Skin epidermis (tissue), 12 donors: Measurements from ENCODE around the gene RNF123.
A peak's percentile ranks its signal among the peaks of the same experiment; 100 is the strongest.

ENCODE experiments used
- H3K27ac ChIP-seq, 21 experiments: fragments of 200-600 bp; sonication (generic) in 11 of 21; one replicate each; pipeline ENCODE4 v1.5.0; 2020; ENCODE audit warnings: mild to moderate bottlenecking in 3 of 21, inconsistent platforms in 2 of 21, moderate library complexity in 2 of 21
- H3K4me3 ChIP-seq, 7 experiments: fragments of 200-600 bp; sonication (generic) in 2 of 7; one replicate each; pipeline ENCODE4 v1.5.0; 2020; ENCODE audit warnings: inconsistent platforms in 2 of 7, mild to moderate bottlenecking in 2 of 7, moderate library complexity in 1 of 7

RNF123 gene

GRCh38 chr3:49657208-49657915, 32.0 kb upstream of the RNF123 start:
- no peak overlapping the region for H3K27ac ChIP-seq
- no peak overlapping the region for H3K4me3 ChIP-seq

GRCh38 chr3:49658711-49659110, 30.6 kb upstream of the RNF123 start:
- no peak overlapping the region for H3K27ac ChIP-seq
- H3K4me3 ChIP-seq: no peak overlapping the region

GRCh38 chr3:49659756-49660155, 29.6 kb upstream of the RNF123 start:
- Histone ChIP-seq H3K4me3 (no peak overlapping the region), H3K27ac (no peak overlapping the region)

GRCh38 chr3:49661281-49661680, 28.1 kb upstream of the RNF123 start:
- H3K27ac ChIP-seq: no peak overlapping the region
- H3K4me3 ChIP-seq: no peak overlapping the region

- H3K27ac ChIP-seq: no peak overlapping the region
- no peak overlapping the region for H3K4me3 ChIP-seq
Measured at GRCh38 chr3:49662021-49662420, 27.3 kb upstream of the RNF123 start.

DNA sequence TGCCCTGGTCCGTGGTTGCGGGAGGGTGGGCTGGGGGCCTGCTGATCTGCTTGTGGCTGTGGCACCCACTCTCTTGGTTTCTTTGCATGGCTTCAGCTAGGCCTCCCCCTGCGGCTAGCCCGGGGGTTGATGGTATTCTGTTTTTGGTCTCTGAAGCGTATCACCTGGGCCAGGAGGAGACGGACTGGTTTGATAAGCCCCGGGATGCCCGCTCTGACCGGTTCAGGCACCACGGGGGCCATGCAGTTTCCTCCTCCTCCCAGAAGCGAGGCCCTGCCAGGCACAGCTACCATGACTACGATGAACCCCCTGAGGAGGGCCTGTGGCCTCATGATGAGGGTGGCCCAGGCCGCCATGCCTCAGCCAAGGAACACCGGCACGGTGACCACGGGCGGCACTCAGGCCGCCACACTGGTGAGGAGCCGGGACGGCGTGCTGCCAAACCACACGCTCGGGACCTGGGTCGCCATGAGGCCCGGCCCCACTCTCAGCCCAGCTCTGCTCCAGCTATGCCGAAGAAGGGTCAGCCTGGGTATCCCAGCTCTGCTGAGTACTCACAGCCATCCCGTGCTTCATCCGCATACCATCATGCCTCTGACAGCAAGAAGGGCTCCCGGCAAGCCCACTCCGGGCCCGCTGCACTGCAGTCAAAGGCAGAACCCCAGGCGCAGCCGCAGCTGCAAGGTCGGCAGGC, 26.5 kb upstream of the RNF123 start:
- H3K4me3 ChIP-seq: no peak overlapping the region
- no peak overlapping the region for H3K27ac ChIP-seq

GRCh38 chr3:49663831-49664230, 25.5 kb upstream of the RNF123 start:
- Histone ChIP-seq H3K27ac (no peak overlapping the region), H3K4me3 (no peak overlapping the region)

GRCh38 chr3:49664300-49664699, 25.1 kb upstream of the RNF123 start:
- Histone ChIP-seq H3K27ac (no peak overlapping the region), H3K4me3 (no peak overlapping the region)

- no peak overlapping the region for H3K4me3 ChIP-seq
- H3K27ac ChIP-seq: no peak overlapping the region
Measured at GRCh38 chr3:49665822-49666519, 23.4 kb upstream of the RNF123 start.

- no peak overlapping the region for H3K27ac ChIP-seq
- no peak overlapping the region for H3K4me3 ChIP-seq
Measured at GRCh38 chr3:49666592-49666991, 22.8 kb upstream of the RNF123 start.

- no peak overlapping the region for H3K27ac ChIP-seq
- H3K4me3 ChIP-seq: no peak overlapping the region
Measured at GRCh38 chr3:49667701-49668413, 21.5 kb upstream of the RNF123 start.

- Histone ChIP-seq H3K4me3 (no peak overlapping the region), H3K27ac (no peak overlapping the region)
Measured at GRCh38 chr3:49668414-49668797, 21.0 kb upstream of the RNF123 start.

DNA sequence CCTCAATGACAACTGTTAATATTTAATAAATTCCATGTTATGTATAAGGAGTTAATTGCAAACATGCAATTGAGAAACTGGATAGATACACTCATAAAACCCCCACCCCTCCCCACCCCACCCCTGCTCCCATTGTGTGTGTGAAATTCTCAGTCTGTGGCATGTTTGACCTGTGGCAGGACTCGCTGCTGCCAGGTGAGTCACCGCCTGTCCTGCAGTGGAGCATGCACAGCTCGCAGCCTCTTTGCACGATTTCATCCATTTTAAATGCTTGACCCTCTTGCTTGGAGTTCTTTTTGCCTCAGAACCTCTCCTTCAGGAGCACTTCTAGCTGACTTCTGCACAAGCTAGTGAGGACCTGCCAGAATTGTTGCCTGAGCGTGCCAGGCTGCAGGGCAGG, 20.5 kb upstream of the RNF123 start:
- Histone ChIP-seq H3K27ac (no peak overlapping the region), H3K4me3 (no peak overlapping the region)

DNA sequence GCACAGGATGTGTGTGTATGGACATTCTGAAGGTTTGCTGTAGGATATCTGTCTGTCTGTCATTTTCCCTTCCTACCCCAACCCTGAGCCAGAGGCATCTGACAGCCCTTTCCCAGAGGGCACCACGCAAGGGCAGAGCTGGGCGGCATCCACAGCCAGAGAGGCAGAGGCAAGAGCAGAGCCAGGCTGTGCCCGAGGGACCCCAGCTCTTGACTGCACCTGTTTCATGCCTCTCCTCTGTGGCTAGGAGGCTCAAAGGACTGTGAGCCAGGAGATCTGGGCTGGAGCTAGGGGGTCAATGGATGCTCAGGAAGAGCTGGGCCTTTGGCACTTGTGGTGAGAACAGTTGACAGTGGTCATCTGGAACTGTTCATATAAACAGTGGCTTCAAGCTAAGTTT, 20.0 kb upstream of the RNF123 start:
- H3K27ac ChIP-seq: no peak overlapping the region
- no peak overlapping the region for H3K4me3 ChIP-seq

GRCh38 chr3:49670940-49671290, 18.4 kb upstream of the RNF123 start:
- no peak overlapping the region for H3K27ac ChIP-seq

GRCh38 chr3:49671291-49672288, 17.8 kb upstream of the RNF123 start:
- Histone ChIP-seq H3K4me3 (no peak overlapping the region), H3K27ac (no peak overlapping the region)

More at GRCh38 chr3:49670940-49671290, 18.4 kb upstream of the RNF123 start:
- H3K4me3 ChIP-seq: no peak overlapping the region

DNA sequence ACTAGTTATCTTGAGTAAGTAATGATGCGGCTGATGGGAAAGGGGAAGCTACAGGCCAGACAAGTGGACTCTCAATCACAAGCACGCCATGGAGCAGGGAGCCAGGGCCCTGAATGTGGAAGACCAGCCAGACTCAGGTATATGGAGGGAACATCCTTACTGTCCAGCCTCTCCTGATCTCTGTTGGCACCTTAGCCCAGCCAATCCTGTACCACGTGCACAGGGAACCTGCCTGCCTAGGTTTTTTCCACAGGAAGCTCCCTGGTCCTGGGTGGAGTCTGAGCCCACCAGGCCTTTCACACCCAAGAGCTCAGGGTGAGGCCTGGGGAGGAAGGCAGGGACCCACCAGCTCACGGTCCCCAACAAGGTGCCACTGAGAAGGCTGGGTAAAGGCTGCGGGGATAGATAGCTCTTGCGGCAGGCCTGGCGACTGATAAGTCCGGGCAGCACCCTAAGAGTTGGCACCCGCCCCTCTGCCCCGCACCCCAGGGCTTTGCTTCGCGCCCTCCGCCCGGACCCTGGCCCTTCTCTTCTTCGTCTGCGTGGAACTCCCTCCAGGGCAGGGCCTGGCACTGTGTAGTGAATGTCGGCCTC, 16.1 kb upstream of the RNF123 start:
- peak overlapping the region; percentile 66 to 98 (median 72) for H3K4me3 ChIP-seq
- H3K27ac ChIP-seq: peak overlapping the region in 20 of 21 experiments; percentile 75 to 98 (median 90)

DNA sequence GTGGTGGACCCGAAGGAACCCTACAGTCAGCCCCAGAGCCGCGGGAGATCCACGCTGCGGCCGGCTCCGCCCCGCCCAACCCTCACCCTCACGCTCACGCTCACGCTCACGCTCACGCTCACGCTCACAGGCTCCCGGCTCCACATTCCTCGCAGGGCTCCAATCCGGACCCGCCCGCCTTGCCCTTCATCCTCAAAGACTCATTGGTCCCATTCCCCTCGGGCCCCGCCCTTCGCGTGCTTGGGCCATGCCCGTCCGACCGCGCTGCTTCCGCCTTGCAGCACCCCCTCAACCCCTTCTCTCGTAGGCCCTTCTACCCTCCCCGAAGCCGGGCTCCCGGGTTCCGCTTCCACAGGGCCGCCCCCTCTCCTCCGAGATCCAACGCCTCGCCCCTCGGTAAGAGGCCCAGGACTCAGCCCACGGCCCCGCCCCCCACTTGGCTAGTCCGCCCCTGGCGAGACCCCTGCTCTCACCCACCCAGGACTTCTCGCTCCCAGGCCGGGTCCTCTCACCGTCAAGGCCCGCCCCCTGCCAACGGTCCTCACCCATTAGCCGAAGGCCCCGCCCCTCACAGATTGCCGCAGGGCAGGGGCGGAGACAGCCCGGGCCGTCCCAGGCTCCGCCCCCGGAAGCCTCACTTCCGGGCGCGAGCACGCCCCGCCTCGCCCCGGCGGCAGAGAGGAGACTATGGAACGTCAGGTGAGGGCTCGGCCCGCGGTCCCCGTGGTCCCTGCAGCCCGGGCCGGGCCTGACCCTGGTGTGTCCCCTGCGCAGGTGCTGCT, 15.5 kb upstream of the RNF123 start, which contains the start of gene APEH:
Gene APEH (plus strand): TSS at position 637 of the 782 bp plus-strand sequence. CDS start 51 bp downstream, at position 688.
- H3K4me3 ChIP-seq: peak within 1 kb of the TSS; percentile 66 to 98 (median 72)
- peak within 1 kb of the TSS; percentile 56 to 98 (median 90) for H3K27ac ChIP-seq
